HepG2 (cell line): ENCODE data around the gene ZCCHC7. TPM values are rescaled to one million over a fixed set of nuclear protein-coding genes. Genes with fewer than 3 reads are reported as not detected.

ENCODE experiments used
- ATF4 ChIP-seq, 2 experiments: fragments of 450-650 bp in 1 of 2; sonication (generic) in 1 of 2; formaldehyde crosslinking; IDR thresholded peaks; 2 replicates each; pipeline versions ENCODE4 v1.5.0 to v1.8.0; 2020 to 2022; ENCODE audit warnings: mild to moderate bottlenecking in 1 of 2, missing genetic modification reagents in 1 of 2
- CBFB ChIP-seq: sonication (generic); formaldehyde crosslinking; IDR thresholded peaks from 2 replicates; pipeline ENCODE4 v1.4.0; 2020; ENCODE audit warnings: missing genetic modification reagents
- HES4 ChIP-seq: sonication (generic); formaldehyde crosslinking; IDR thresholded peaks from 2 replicates; pipeline ENCODE4 v1.9.0; 2021; ENCODE audit warnings: mild to moderate bottlenecking, missing genetic modification reagents, borderline replicate concordance
- MAX ChIP-seq: IDR thresholded peaks from 2 replicates; pipeline ENCODE4 v1.6.1; 2012; ENCODE audit warnings: inconsistent platforms
- NFAT5 ChIP-seq: sonication (generic); formaldehyde crosslinking; IDR thresholded peaks from 2 replicates; pipeline ENCODE4 v1.4.0; 2020; ENCODE audit warnings: missing genetic modification reagents
- SMAD3 ChIP-seq: sonication (generic); formaldehyde crosslinking; IDR thresholded peaks from 2 replicates; pipeline ENCODE4 v1.4.0; 2020; ENCODE audit warnings: missing genetic modification reagents
- SNAPC4 ChIP-seq: sonication (generic); formaldehyde crosslinking; IDR thresholded peaks from 2 replicates; pipeline ENCODE4 v1.4.0; 2020; ENCODE audit warnings: mild to moderate bottlenecking, missing genetic modification reagents
- SP5 ChIP-seq: IDR thresholded peaks from 2 replicates; pipeline ENCODE4 v1.6.1; 2016; ENCODE audit warnings: low read depth, borderline replicate concordance
- TGIF2 ChIP-seq: IDR thresholded peaks from 2 replicates; pipeline ENCODE4 v1.6.1; 2016; ENCODE audit warnings: control low read depth, missing compliant biosample characterization
- ZNF639 ChIP-seq: conservative IDR thresholded peaks from 2 replicates; pipeline ENCODE4 v1.6.1; 2018; ENCODE audit warnings: missing genetic modification reagents
- ZNF883 ChIP-seq: sonication (generic); formaldehyde crosslinking; IDR thresholded peaks from 2 replicates; pipeline ENCODE4 v1.5.1; 2020; ENCODE audit warnings: mild to moderate bottlenecking, missing genetic modification reagents; ENCODE audit errors: not compliant biosample characterization
- polyA plus RNA-seq, 8 experiments: library from polyadenylated mRNA; depleted of rRNA in 3 of 8; stranded (reverse) in 7 of 8; unstranded in 1 of 8; fragments of >200 nt; fragmentation: Illumina TruSeq in 4 of 8; extraction: Trizol in 4 of 8; gene quantifications; 2 replicates each; pipeline versions ENCODE4 v1.2.1 to v1.2.3, GENCODE V29; 2011 to 2016; ENCODE audit warnings: low read depth in 4 of 8, missing spikeins in 1 of 8, mixed read lengths in 1 of 8; ENCODE audit not compliant: insufficient read depth in 1 of 8
- total RNA-seq, 5 experiments: library from RNA; depleted of rRNA; stranded (reverse); fragments of >200 nt; fragmentation: Illumina TruSeq; extraction: Trizol; gene quantifications; 2 replicates each; pipeline ENCODE4 v1.2.3, GENCODE V29; 2016; ENCODE audit warnings: low read depth in 1 of 5

The ZCCHC7 gene
- total and polyA plus RNA-seq, 2 of the 13 experiments (the other 11 are each of a cell fraction or from before 2014, with no cell fraction given): 13.6 to 19.3 TPM

GRCh38 chr9:37119907-37120842 lies at the start of gene ZCCHC7 (continued):
- no peak for TF ChIP-seq SNAPC4 (CRISPR knock-in tag)
- peak in 1 of 2 experiments; percentile 72; a peak in 1 of 4 replicates for TF ChIP-seq ATF4 (CRISPR knock-in tag; IDR thresholded peaks at IDR 0.05)
- TF ChIP-seq MAX: peak; percentile 100
- TF ChIP-seq ZNF639 (CRISPR knock-in tag): no peak
- TF ChIP-seq TGIF2 (CRISPR knock-in tag): peak; percentile 45; the same call in 1 of the 2 replicates
- TF ChIP-seq ZNF883 (CRISPR knock-in tag): peak; percentile 92
- peak; percentile 98 for TF ChIP-seq NFAT5 (CRISPR knock-in tag)
- TF ChIP-seq HES4 (CRISPR knock-in tag): peak; percentile 93
- TF ChIP-seq SMAD3 (CRISPR knock-in tag): no peak
- TF ChIP-seq SP5 (CRISPR knock-in tag): peak; percentile 81
- peak; percentile 74; the same call in 1 of the 2 replicates for TF ChIP-seq CBFB (CRISPR knock-in tag)
